ENCODE data around the gene CPTP.

The CPTP gene

DNA sequence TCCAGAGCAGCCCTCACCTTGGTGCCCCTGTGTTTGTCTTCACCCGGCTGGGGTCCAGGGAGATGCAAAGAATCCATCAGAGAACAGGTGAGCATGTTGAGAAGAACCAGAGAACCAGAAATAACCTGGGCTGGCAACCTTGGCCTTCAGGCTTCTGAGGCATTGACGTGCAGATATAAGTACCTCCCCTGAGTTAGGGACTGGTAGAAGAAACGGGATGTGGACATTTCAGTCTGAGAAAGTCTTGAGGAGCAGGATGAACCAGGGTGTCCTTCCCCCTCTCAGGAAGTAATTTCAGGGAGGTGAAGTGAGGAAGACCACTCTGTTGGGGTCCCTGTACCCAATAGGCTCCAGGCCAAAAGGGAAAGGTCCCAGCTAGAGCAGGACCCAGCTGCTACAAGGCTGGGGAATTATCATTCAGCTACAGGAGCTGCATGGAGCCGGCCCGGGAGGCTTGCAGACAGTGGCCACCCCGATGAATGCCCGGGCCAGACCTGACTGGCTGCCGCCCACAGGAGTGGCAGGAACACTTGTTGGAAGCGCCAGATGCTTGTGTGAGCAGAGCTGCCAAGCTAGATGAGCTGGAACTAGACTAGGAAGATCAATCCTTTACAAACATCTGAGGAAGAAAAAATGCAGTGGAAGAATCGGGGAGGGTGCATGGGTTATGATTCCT lies 52.1 kb downstream of the CPTP start:
- Histone ChIP-seq H3K36me3 (ENCODE audit: insufficient read depth, insufficient read length, low read length) (peaks cover 42% of the 10 kb centered on the region), H3K4me3 (ENCODE audit: insufficient read length, low read depth) (no peak overlapping the region), H3K9ac (ENCODE audit: insufficient read length, low read depth) (no peak overlapping the region), H3K27me3 (ENCODE audit: insufficient read depth, insufficient read length) (no peaks in the 10 kb centered on the region), H3K4me1 (ENCODE audit: insufficient read depth, insufficient read length) (peaks cover 3% of the 10 kb centered on the region), H3K9me3 (ENCODE audit: insufficient read depth, low read length) (no peaks in the 10 kb centered on the region)
- no peak for DNase-seq (ENCODE audit: low read depth, low spot score)
- TF ChIP-seq SUZ12 (IDR thresholded peaks at IDR 0.05; ENCODE audit: extremely low read depth, insufficient read depth, insufficient read length) (no peak), YY1 (IDR thresholded peaks at IDR 0.05; ENCODE audit: insufficient read depth, insufficient read length) (no peak), ZNF274 (IDR thresholded peaks at IDR 0.05; ENCODE audit: low read depth, low read length) (no peak)

DNA sequence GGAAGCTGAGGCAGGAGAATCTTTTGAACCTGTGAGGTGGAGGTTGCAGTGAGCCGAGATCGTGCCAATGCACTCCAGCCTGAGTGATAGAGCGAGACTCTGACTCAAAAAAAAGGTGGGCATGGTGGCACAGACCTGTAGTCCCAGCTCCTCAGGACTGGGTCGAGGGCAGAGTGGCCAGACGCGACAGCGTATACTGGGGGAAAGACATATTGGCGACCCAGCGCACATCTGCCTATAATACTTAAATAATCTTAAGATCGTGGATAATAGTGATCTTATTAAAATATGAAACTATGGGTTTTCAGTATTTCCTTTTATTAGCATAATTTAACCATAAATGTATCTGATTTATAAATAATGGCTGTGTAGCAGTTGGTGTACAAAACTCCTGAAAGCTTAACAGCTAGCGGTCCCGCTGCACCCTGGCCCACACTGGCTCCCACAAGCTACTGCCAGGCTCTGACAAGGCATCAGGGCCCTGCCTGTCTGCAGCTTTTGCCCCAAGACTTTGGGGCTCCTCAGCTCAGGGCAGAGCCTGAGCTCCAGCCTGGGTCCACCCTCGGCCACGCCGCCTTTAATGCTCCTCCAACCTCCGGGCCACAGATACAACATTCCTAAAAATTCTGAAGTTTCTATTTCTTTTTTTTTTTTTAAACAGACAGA lies 53.1 kb downstream of the CPTP start:
- Histone ChIP-seq H3K4me3 (ENCODE audit: insufficient read length, low read depth) (no peak overlapping the region), H3K4me1 (ENCODE audit: insufficient read depth, insufficient read length) (peaks cover 3% of the 10 kb centered on the region), H3K27me3 (ENCODE audit: insufficient read depth, insufficient read length) (no peaks in the 10 kb centered on the region), H3K9ac (ENCODE audit: insufficient read length, low read depth) (no peak overlapping the region), H3K36me3 (ENCODE audit: insufficient read depth, insufficient read length, low read length) (peaks cover 38% of the 10 kb centered on the region), H3K9me3 (ENCODE audit: insufficient read depth, low read length) (no peaks in the 10 kb centered on the region)
- no peak for DNase-seq (ENCODE audit: low read depth, low spot score)
- no peak for TF ChIP-seq YY1 (IDR thresholded peaks at IDR 0.05; ENCODE audit: insufficient read depth, insufficient read length)
- TF ChIP-seq ZNF274 (IDR thresholded peaks at IDR 0.05; ENCODE audit: low read depth, low read length) = no peak
- TF ChIP-seq SUZ12 (IDR thresholded peaks at IDR 0.05; ENCODE audit: extremely low read depth, insufficient read depth, insufficient read length) = no peak
